ENCODE measurements around the gene EPS8L1. TPM values are rescaled to one million over a fixed set of nuclear protein-coding genes. Genes with fewer than 3 reads are reported as not detected.

Gene EPS8L1
- total RNA-seq, 1 experiment from 2014 or later, result 10.2 TPM

DNA sequence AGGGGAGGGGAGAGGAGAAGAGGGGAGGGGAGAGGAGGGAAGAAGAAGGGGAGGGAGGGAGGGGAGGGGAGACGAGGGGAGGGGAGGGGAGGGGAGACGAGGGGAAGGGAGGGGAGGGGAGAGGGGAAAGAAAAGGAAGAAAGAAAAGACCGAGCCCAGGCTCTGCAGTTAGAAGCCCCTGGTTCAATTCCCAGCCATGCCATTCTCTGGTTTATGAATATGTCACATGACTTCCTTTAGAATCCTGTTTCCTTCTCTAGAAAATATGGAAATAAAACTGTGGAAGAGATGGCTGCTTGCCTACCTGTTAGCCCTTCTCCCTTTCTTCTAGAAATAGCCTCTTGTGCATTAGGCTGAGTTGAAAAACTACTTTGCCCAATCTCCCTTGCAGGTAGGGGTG, 59.1 kb downstream of the EPS8L1 start:
- ChIA-PET POLR2A (ENCODE audit: low non-redundant PET) (no interaction called here), CTCF (no interaction called here)
- Histone ChIP-seq H3K27ac (ENCODE audit: low read depth, low read length, poor library complexity, severe bottlenecking) (no peak overlapping the region), H3K27me3 (replicated peaks; ENCODE audit: insufficient read depth, low read depth, low read length, poor library complexity) (no peaks in the 10 kb centered on the region), H3K9me3 (ENCODE audit: low read depth, low read length, poor library complexity, severe bottlenecking) (no peaks in the 10 kb centered on the region), H3K36me3 (ENCODE audit: insufficient read depth, low read length, poor library complexity, severe bottlenecking) (no peaks in the 10 kb centered on the region), H3K4me3 (ENCODE audit: low read depth, low read length, poor library complexity, severe bottlenecking) (no peak overlapping the region), H3K4me1 (ENCODE audit: insufficient read depth, low read length, poor library complexity, severe bottlenecking) (peaks cover 4% of the 10 kb centered on the region)
- DNase-seq (ENCODE audit: low spot score), result no peak
- no TSS peak for BruUV-seq (replicated peaks)
- intact Hi-C loops (cut with micrococcal nuclease; ENCODE audit: unreplicated experiment), result no loop called here
- TF ChIP-seq, protein P1, sequence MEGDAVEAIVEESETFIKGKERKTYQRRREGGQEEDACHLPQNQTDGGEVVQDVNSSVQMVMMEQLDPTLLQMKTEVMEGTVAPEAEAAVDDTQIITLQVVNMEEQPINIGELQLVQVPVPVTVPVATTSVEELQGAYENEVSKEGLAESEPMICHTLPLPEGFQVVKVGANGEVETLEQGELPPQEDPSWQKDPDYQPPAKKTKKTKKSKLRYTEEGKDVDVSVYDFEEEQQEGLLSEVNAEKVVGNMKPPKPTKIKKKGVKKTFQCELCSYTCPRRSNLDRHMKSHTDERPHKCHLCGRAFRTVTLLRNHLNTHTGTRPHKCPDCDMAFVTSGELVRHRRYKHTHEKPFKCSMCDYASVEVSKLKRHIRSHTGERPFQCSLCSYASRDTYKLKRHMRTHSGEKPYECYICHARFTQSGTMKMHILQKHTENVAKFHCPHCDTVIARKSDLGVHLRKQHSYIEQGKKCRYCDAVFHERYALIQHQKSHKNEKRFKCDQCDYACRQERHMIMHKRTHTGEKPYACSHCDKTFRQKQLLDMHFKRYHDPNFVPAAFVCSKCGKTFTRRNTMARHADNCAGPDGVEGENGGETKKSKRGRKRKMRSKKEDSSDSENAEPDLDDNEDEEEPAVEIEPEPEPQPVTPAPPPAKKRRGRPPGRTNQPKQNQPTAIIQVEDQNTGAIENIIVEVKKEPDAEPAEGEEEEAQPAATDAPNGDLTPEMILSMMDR (conservative IDR thresholded peaks at IDR 0.05; ENCODE audit: low read depth, low read length), result no peak
- no peak for TF ChIP-seq EZH2 (IDR thresholded peaks at IDR 0.05; ENCODE audit: borderline replicate concordance, low read depth, low read length, poor library complexity, severe bottlenecking)

DNA sequence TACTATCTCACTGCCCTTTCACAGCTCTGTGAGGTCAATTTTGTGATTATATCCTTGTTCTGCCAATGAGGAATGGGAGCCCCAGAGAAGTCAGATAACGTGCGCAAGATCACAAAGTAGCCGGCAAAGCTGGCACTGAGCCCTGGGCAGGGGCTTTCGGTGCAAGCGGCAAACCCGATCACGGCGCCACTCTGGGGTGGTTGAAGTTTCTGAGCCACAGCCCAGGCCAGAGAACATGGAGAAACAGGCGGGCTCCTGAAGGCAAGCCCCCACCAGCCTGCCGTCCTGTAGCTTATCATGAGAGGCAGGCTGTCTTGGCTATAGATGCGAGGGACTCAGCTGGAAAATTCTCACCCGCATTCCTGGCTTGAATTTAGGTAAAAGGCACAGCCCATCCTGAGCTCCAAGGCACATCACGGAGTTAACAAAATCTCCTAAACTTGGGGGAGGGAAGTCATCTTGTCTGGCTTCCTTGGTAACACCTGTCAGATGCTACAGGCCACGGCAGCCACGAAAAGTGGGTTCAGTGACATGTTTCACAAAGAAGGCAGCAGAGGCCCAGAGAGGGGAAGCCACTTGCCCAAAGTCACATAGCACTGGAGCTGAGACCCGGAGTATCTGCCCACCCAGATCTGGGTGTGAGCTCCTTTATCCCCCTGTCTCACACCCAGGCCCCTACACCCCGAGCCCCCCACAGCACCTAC, 60.9 kb downstream of the EPS8L1 start:
- TF ChIP-seq EZH2 (IDR thresholded peaks at IDR 0.05; ENCODE audit: borderline replicate concordance, low read depth, low read length, poor library complexity, severe bottlenecking), result no peak
- TF ChIP-seq, protein P1 (conservative IDR thresholded peaks at IDR 0.05; ENCODE audit: low read depth, low read length), result no peak
- POLR2A ChIA-PET (ENCODE audit: low non-redundant PET), result no interaction called here
- no peaks in the 10 kb centered on the region for H3K9me3 ChIP-seq (ENCODE audit: low read depth, low read length, poor library complexity, severe bottlenecking)
- no peak overlapping the region for H3K27ac ChIP-seq (ENCODE audit: low read depth, low read length, poor library complexity, severe bottlenecking)
- no peaks in the 10 kb centered on the region for H3K27me3 ChIP-seq (replicated peaks; ENCODE audit: insufficient read depth, low read depth, low read length, poor library complexity)
- H3K4me3 ChIP-seq (ENCODE audit: low read depth, low read length, poor library complexity, severe bottlenecking), result no peak overlapping the region
- intact Hi-C loops (cut with micrococcal nuclease; ENCODE audit: unreplicated experiment), result no loop called here
- CTCF ChIA-PET, result no interaction called here
- H3K4me1 ChIP-seq (ENCODE audit: insufficient read depth, low read length, poor library complexity, severe bottlenecking), result peaks cover 4% of the 10 kb centered on the region
- no peaks in the 10 kb centered on the region for H3K36me3 ChIP-seq (ENCODE audit: insufficient read depth, low read length, poor library complexity, severe bottlenecking)
- DNase-seq (ENCODE audit: low spot score), result no peak
- no TSS peak for BruUV-seq (replicated peaks)

Small RNA genes lying within 50 kb of the gene (microRNA-seq; reads per million reads assigned to microRNA genes)
- not detected for gene MIR7975

Other genes starting within 250 kb of the EPS8L1 start
- gene KIR2DS4, start 243.2 kb upstream of the EPS8L1 start, total RNA-seq (2021), result not detected in 2 replicates
- not detected in 2 replicates for gene KIR3DL2, start 225.4 kb upstream of the EPS8L1 start, total RNA-seq (2021)
- not detected in 2 replicates for gene FCAR, start 201.6 kb upstream of the EPS8L1 start, total RNA-seq (2021)
- not detected in 2 replicates for gene NCR1, start 169.7 kb upstream of the EPS8L1 start, total RNA-seq (2021)
- not detected in 2 replicates for gene NLRP7, start 128.3 kb upstream of the EPS8L1 start, total RNA-seq (2021)
- gene NLRP2, start 109.5 kb upstream of the EPS8L1 start, total RNA-seq (2021), result 34.1 and 41.9 TPM in 2 replicates
- gene GP6, start 37.6 kb upstream of the EPS8L1 start, total RNA-seq (2021), result 0.22 TPM in 1 of 2 replicates, not detected in the other
- 19.0 and 24.4 TPM in 2 replicates for gene RDH13, start 12.7 kb upstream of the EPS8L1 start, total RNA-seq (2021)
- gene PPP1R12C, start 41.8 kb downstream of the EPS8L1 start, total RNA-seq (2021), result 85.7 and 94.6 TPM in 2 replicates
- gene TNNT1, start 73.3 kb downstream of the EPS8L1 start, total RNA-seq (2021), result 37.6 and 54.3 TPM in 2 replicates
- 12.8 and 16.5 TPM in 2 replicates for gene TNNI3, start 81.9 kb downstream of the EPS8L1 start, total RNA-seq (2021)
- 4.2 and 9.1 TPM in 2 replicates for gene DNAAF3, start 90.7 kb downstream of the EPS8L1 start, total RNA-seq (2021)
- gene SYT5, start 104.4 kb downstream of the EPS8L1 start, total RNA-seq (2021), result 0.28 TPM in 1 of 2 replicates, not detected in the other
- 0.17 and 0.55 TPM in 2 replicates for gene PTPRH, start 133.6 kb downstream of the EPS8L1 start, total RNA-seq (2021)
- gene TMEM86B, start 152.9 kb downstream of the EPS8L1 start, total RNA-seq (2021), result 4.8 and 6.1 TPM in 2 replicates
- gene PPP6R1, start 183.1 kb downstream of the EPS8L1 start, total RNA-seq (2021), result 103 and 108 TPM in 2 replicates
- gene HSPBP1, start 204.2 kb downstream of the EPS8L1 start, total RNA-seq (2021), result 80.3 and 83.4 TPM in 2 replicates
- gene BRSK1, start 208.1 kb downstream of the EPS8L1 start, total RNA-seq (2021), result 30.5 and 36.8 TPM in 2 replicates
- gene TMEM150B, start 249.5 kb downstream of the EPS8L1 start, total RNA-seq (2021), result not detected in 2 replicates